Karpas-422 (cell line): Measurements from ENCODE around the gene RPS26. TPM values are rescaled to one million over a fixed set of nuclear protein-coding genes. Genes with fewer than 3 reads are reported as not detected.
A peak's percentile ranks its signal among the peaks of the same experiment; 100 is the strongest.
"Not testable (repeated sequence)": the region's sequence is repeated elsewhere in the genome, so short reads cannot be mapped to it uniquely, and the experiment has no call there.

Experiments
- DNase-seq: peaks from one replicate; pipeline ENCODE4 v3.0.0-alpha.2; 2015
- H2AFZ ChIP-seq: fragments of 200-600 bp; sonication (generic); 2 replicates; pipeline ENCODE4 v1.6.1; 2014; ENCODE audit warnings: antibody characterized with exemption, low read length, mixed read lengths
- H3K27ac ChIP-seq: fragments of 200-600 bp; sonication (generic); 2 replicates; pipeline ENCODE4 v1.5.1; 2014; ENCODE audit warnings: mild to moderate bottlenecking, low read length, moderate library complexity
- H3K27me3 ChIP-seq: fragments of 200-600 bp; sonication (generic); 2 replicates; pipeline ENCODE4 v1.6.1; 2014; ENCODE audit warnings: low read length, mixed read lengths
- H3K36me3 ChIP-seq: fragments of 200-600 bp; sonication (generic); 2 replicates; pipeline ENCODE4 v1.6.1; 2014; ENCODE audit warnings: low read length, mixed read lengths; ENCODE audit not compliant: insufficient read depth
- H3K4me1 ChIP-seq: fragments of 200-600 bp; sonication (generic); 2 replicates; pipeline ENCODE4 v1.6.1; 2014; ENCODE audit warnings: mild to moderate bottlenecking, low read length, mixed read lengths
- H3K4me2 ChIP-seq: fragments of 200-600 bp; sonication (generic); 2 replicates; pipeline ENCODE4 v1.6.1; 2014; ENCODE audit warnings: low read length, low read depth, mild to moderate bottlenecking; ENCODE audit not compliant: poor library complexity, severe bottlenecking
- H3K4me3 ChIP-seq: fragments of 200-600 bp; sonication (generic); 2 replicates; pipeline ENCODE4 v1.5.1; 2014; ENCODE audit warnings: mild to moderate bottlenecking, antibody characterized with exemption, low read length, mixed read lengths
- H3K79me2 ChIP-seq: fragments of 200-600 bp; sonication (generic); 2 replicates; pipeline ENCODE4 v1.6.1; 2014; ENCODE audit warnings: mild to moderate bottlenecking, low read length, mixed read lengths
- H3K9ac ChIP-seq: fragments of 200-600 bp; sonication (generic); 2 replicates; pipeline ENCODE4 v1.6.0; 2014; ENCODE audit warnings: low read length
- H3K9me2 ChIP-seq: fragments of 200-600 bp; sonication (generic), shearing (Covaris generic); replicated peaks from 2 replicates; pipeline ENCODE4 v1.6.0; 2014; ENCODE audit warnings: mild to moderate bottlenecking, low read length, moderate library complexity; ENCODE audit not compliant: insufficient read depth
- H3K9me3 ChIP-seq: fragments of 300-700, 200-600 bp; sonication (generic); 2 replicates; pipeline ENCODE4 v1.6.1; 2014; ENCODE audit warnings: low read length, mixed read lengths
- H4K20me1 ChIP-seq: fragments of 200-600 bp; sonication (generic); 2 replicates; pipeline ENCODE4 v1.6.1; 2014; ENCODE audit warnings: mild to moderate bottlenecking, antibody characterized with exemption, low read length, low read depth; ENCODE audit not compliant: insufficient read depth
- total RNA-seq: library from RNA; depleted of rRNA; stranded (reverse); fragments of >200 nt; shearing (Covaris generic); gene quantifications from 2 replicates; pipeline ENCODE4 v1.2.3, GENCODE V29; 2014; ENCODE audit warnings: low replicate concordance

Gene RPS26
- total RNA-seq, 1 experiment from 2014 or later = 1,471 TPM

GRCh38 chr12:56031987-56032386 is 9.7 kb upstream of the RPS26 start:
- Histone ChIP-seq H3K27me3 (no peaks in the 10 kb centered on the region), H3K27ac (no peak overlapping the region), H2AFZ (no peak overlapping the region), H3K4me3 (no peak overlapping the region), H3K9me2 (no peaks in the 10 kb centered on the region), H3K9ac (no peak overlapping the region), H3K79me2 (no peaks in the 10 kb centered on the region), H3K9me3 (no peaks in the 10 kb centered on the region), H4K20me1 (no peaks in the 10 kb centered on the region), H3K4me2 (no peak overlapping the region), H3K4me1 (peaks cover 9% of the 10 kb centered on the region), H3K36me3 (no peaks in the 10 kb centered on the region)
- peak; percentile 15 for DNase-seq

GRCh38 chr12:56034586-56035332 is 7.0 kb upstream of the RPS26 start:
- no peak overlapping the region for H3K4me3 ChIP-seq
- H4K20me1 ChIP-seq = no peaks in the 10 kb centered on the region
- H3K4me2 ChIP-seq = no peak overlapping the region
- H3K27ac ChIP-seq = no peak overlapping the region
- no peaks in the 10 kb centered on the region for H3K36me3 ChIP-seq
- H3K9me2 ChIP-seq = no peaks in the 10 kb centered on the region
- peaks cover 15% of the 10 kb centered on the region for H3K4me1 ChIP-seq
- H3K9ac ChIP-seq = no peak overlapping the region
- DNase-seq = no peak
- no peaks in the 10 kb centered on the region for H3K79me2 ChIP-seq
- H2AFZ ChIP-seq = no peak overlapping the region
- H3K27me3 ChIP-seq = no peaks in the 10 kb centered on the region
- H3K9me3 ChIP-seq = no peaks in the 10 kb centered on the region

- Histone ChIP-seq H3K4me1 (peaks cover 24% of the 10 kb centered on the region), H3K9me3 (no peaks in the 10 kb centered on the region), H3K4me3 (no peak overlapping the region), H3K9ac (no peak overlapping the region), H4K20me1 (no peaks in the 10 kb centered on the region), H3K9me2 (no peaks in the 10 kb centered on the region), H3K36me3 (no peaks in the 10 kb centered on the region), H2AFZ (no peak overlapping the region), H3K4me2 (no peak overlapping the region), H3K27ac (no peak overlapping the region), H3K27me3 (no peaks in the 10 kb centered on the region), H3K79me2 (peaks cover 10% of the 10 kb centered on the region)
- no peak for DNase-seq
Observed at GRCh38 chr12:56037161-56037560, 4.6 kb upstream of the RPS26 start.

GRCh38 chr12:56038022-56038655 is 3.6 kb upstream of the RPS26 start:
- no peaks in the 10 kb centered on the region for H3K9me2 ChIP-seq
- DNase-seq = no peak
- no peaks in the 10 kb centered on the region for H3K27me3 ChIP-seq
- H2AFZ ChIP-seq = no peak overlapping the region
- no peak overlapping the region for H3K27ac ChIP-seq
- H3K79me2 ChIP-seq = peaks cover 19% of the 10 kb centered on the region
- H3K9me3 ChIP-seq = no peaks in the 10 kb centered on the region
- no peak overlapping the region for H3K4me3 ChIP-seq
- H4K20me1 ChIP-seq = peaks cover 7% of the 10 kb centered on the region
- peaks cover 6% of the 10 kb centered on the region for H3K36me3 ChIP-seq
- no peak overlapping the region for H3K9ac ChIP-seq
- no peak overlapping the region for H3K4me2 ChIP-seq
- H3K4me1 ChIP-seq = peaks cover 28% of the 10 kb centered on the region

- no peak for DNase-seq
- Histone ChIP-seq H3K9me3 (no peaks in the 10 kb centered on the region), H3K9me2 (no peaks in the 10 kb centered on the region), H2AFZ (no peak overlapping the region), H3K27ac (no peak overlapping the region), H3K4me2 (peak overlapping the region; percentile 97), H3K4me1 (peaks cover 39% of the 10 kb centered on the region), H3K4me3 (no peak overlapping the region), H3K27me3 (no peaks in the 10 kb centered on the region), H4K20me1 (peaks cover 15% of the 10 kb centered on the region), H3K9ac (no peak overlapping the region), H3K36me3 (peaks cover 23% of the 10 kb centered on the region), H3K79me2 (peaks cover 24% of the 10 kb centered on the region)
Observed at GRCh38 chr12:56040151-56040550, 1.6 kb upstream of the RPS26 start.

GRCh38 chr12:56040963-56041551 is 661 bp upstream of the RPS26 start:
- DNase-seq = no peak
- peaks cover 39% of the 10 kb centered on the region for H3K4me1 ChIP-seq

GRCh38 chr12:56042430-56042813 is 704 bp downstream of the RPS26 start:
- Histone ChIP-seq H3K79me2 (peaks cover 24% of the 10 kb centered on the region), H3K36me3 (peaks cover 23% of the 10 kb centered on the region), H4K20me1 (peaks cover 15% of the 10 kb centered on the region), H3K27ac (peak overlapping the region; percentile 79), H3K4me3 (peak overlapping the region; percentile 76), H3K4me1 (peaks cover 42% of the 10 kb centered on the region), H3K9ac (peak overlapping the region; percentile 93), H3K4me2 (peak overlapping the region; percentile 92)
- not testable (repeated sequence) for H3K27me3 ChIP-seq, H3K9me2 ChIP-seq, H3K9me3 ChIP-seq, H2AFZ ChIP-seq
- peak; percentile 56 for DNase-seq

More at GRCh38 chr12:56040963-56041551, 661 bp upstream of the RPS26 start:
- peaks cover 24% of the 10 kb centered on the region for H3K79me2 ChIP-seq
- H4K20me1 ChIP-seq = peaks cover 15% of the 10 kb centered on the region
- peak overlapping the region; percentile 97 for H3K4me2 ChIP-seq
- peak overlapping the region; percentile 67; the same call in 1 of the 2 replicates for H2AFZ ChIP-seq
- H3K9me2 ChIP-seq = no peaks in the 10 kb centered on the region
- peak overlapping the region; percentile 77 for H3K9ac ChIP-seq
- peaks cover 23% of the 10 kb centered on the region for H3K36me3 ChIP-seq
- H3K27me3 ChIP-seq = no peaks in the 10 kb centered on the region
- H3K9me3 ChIP-seq = no peaks in the 10 kb centered on the region
- peak overlapping the region; percentile 81 for H3K4me3 ChIP-seq
- peak overlapping the region; percentile 73 for H3K27ac ChIP-seq

GRCh38 chr12:56042843-56043242 is 1.1 kb downstream of the RPS26 start:
- H3K4me3 ChIP-seq = peak overlapping the region; percentile 76
- peaks cover 23% of the 10 kb centered on the region for H3K36me3 ChIP-seq
- peaks cover 24% of the 10 kb centered on the region for H3K79me2 ChIP-seq
- peak overlapping the region; percentile 79 for H3K27ac ChIP-seq
- H3K27me3 ChIP-seq = no peaks in the 10 kb centered on the region
- peak overlapping the region; percentile 93 for H3K9ac ChIP-seq
- DNase-seq = peak; percentile 53
- H3K9me2 ChIP-seq = no peaks in the 10 kb centered on the region
- peaks cover 15% of the 10 kb centered on the region for H4K20me1 ChIP-seq
- H3K9me3 ChIP-seq = no peaks in the 10 kb centered on the region
- no peak overlapping the region for H2AFZ ChIP-seq
- peaks cover 39% of the 10 kb centered on the region for H3K4me1 ChIP-seq
- peak overlapping the region; percentile 92 for H3K4me2 ChIP-seq
